ENCODE results near the gene HGS.

Gene HGS

GRCh38 chr17:81706757-81707624 is 23.2 kb downstream of the HGS start:
- no peak for DNase-seq

- no peak for DNase-seq
Observed at GRCh38 chr17:81707725-81708646, 24.2 kb downstream of the HGS start.

GRCh38 chr17:81708739-81709185 is 25.0 kb downstream of the HGS start:
- DNase-seq, result no peak

- no peak for DNase-seq
Observed at GRCh38 chr17:81710514-81711308, 26.9 kb downstream of the HGS start.

GRCh38 chr17:81711814-81712467 is 28.1 kb downstream of the HGS start, which contains the start of gene SLC25A10:
Gene SLC25A10 (plus strand): TSS chr17:81712284. CDS start chr17:81712427, 143 bp downstream.
- peak; percentile 41 to 70 for DNase-seq

GRCh38 chr17:81712468-81713003 is 28.7 kb downstream of the HGS start:
- no peak for DNase-seq

GRCh38 chr17:81713004-81713555 is 29.3 kb downstream of the HGS start:
- no peak for DNase-seq

- no peak for DNase-seq
Observed at GRCh38 chr17:81713556-81714411, 30.0 kb downstream of the HGS start.

GRCh38 chr17:81714412-81715106 is 30.7 kb downstream of the HGS start:
- DNase-seq, result no peak

- DNase-seq, result no peak
Observed at GRCh38 chr17:81715107-81715871, 31.5 kb downstream of the HGS start.

GRCh38 chr17:81715872-81716673 is 32.3 kb downstream of the HGS start:
- DNase-seq, result no peak

- DNase-seq, result no peak
Observed at GRCh38 chr17:81716674-81716996, 32.8 kb downstream of the HGS start.

- no peak for DNase-seq
Observed at GRCh38 chr17:81717049-81717765, 33.4 kb downstream of the HGS start.

- DNase-seq, result no peak
Observed at GRCh38 chr17:81717766-81718089, 33.9 kb downstream of the HGS start.

- DNase-seq, result no peak
Observed at GRCh38 chr17:81719410-81720266, 35.8 kb downstream of the HGS start.

- DNase-seq, result no peak
Observed at GRCh38 chr17:81720267-81721071, 36.7 kb downstream of the HGS start.

Data from hippocampal formation (tissue), 2 donors.